ENCODE data around the gene PAEP. TPM values are rescaled to one million over a fixed set of nuclear protein-coding genes. Genes with fewer than 3 reads are reported as not detected.
"Not testable (repeated sequence)": the region's sequence is repeated elsewhere in the genome, so short reads cannot be mapped to it uniquely, and the experiment has no call there.

Gene PAEP
- total RNA-seq (ENCODE audit: low replicate concordance) = not detected in 2 replicates

DNA sequence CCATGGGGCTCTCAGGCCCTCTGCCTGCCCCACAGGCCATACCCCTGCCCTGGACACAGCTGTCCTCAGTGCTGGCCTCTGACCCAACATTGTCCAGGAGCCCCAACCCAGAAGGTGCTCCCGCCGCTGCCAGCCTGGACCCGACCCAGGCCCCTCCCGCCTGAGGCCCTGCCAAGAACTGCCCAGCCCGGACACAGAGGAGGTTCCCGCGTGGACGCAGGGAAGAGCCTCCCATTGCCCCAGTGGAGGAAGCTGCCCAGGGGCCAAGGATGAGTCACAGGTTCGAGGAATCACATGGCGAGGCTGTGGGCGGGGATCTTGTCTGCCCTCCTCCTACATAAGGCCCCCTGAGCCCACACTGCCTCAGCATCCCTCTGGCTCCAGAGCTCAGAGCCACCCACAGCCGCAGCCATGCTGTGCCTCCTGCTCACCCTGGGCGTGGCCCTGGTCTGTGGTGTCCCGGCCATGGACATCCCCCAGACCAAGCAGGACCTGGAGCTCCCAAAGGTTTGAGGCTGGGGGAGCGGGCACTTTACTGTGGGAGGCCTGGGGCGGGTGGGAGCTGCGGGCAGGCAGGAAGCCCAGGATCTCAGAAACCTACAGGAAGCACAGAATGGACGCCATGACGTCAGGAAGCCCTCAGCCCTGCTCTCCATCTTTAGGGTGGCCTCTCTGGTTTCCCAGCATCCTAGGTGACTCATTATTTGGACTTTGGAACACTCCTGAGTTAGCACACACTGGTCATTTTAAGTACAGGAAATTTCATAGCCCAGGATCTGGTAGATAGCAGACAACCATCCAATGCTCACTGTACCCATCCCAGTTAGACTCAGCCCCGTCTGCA lies at the start of gene PAEP:
TSS of gene PAEP (plus strand) at position 366 of the 844 bp plus-strand sequence.
- TF ChIP-seq, protein P1, sequence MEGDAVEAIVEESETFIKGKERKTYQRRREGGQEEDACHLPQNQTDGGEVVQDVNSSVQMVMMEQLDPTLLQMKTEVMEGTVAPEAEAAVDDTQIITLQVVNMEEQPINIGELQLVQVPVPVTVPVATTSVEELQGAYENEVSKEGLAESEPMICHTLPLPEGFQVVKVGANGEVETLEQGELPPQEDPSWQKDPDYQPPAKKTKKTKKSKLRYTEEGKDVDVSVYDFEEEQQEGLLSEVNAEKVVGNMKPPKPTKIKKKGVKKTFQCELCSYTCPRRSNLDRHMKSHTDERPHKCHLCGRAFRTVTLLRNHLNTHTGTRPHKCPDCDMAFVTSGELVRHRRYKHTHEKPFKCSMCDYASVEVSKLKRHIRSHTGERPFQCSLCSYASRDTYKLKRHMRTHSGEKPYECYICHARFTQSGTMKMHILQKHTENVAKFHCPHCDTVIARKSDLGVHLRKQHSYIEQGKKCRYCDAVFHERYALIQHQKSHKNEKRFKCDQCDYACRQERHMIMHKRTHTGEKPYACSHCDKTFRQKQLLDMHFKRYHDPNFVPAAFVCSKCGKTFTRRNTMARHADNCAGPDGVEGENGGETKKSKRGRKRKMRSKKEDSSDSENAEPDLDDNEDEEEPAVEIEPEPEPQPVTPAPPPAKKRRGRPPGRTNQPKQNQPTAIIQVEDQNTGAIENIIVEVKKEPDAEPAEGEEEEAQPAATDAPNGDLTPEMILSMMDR (IDR thresholded peaks at IDR 0.05; ENCODE audit: insufficient read depth, low read length) = no peak
- no peak for DNase-seq (ENCODE audit: low read depth)
- H3K4me3 ChIP-seq (ENCODE audit: low read depth, low read length) = no peak within 1 kb of the TSS

DNA sequence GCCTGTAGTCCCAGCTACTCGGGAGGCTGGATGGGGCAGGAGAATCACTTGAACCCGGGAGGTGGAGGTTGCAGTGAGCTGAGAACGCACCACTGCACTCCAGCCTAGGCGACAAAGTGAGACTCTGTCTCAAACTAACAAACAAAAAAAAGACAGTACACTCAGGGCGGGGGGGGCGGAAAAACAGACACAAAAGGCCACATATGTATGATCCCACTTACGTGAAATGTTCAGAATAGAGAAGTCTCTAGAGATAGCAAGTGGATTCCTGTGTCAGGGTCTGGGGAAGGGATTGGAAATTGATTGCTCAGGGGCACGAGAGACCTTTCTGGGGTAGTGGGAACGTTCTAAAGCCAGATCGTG lies 49.3 kb upstream of the PAEP start:
- DNase-seq (ENCODE audit: low read depth) = no peak
- H3K4me3 ChIP-seq (ENCODE audit: low read depth, low read length) = no peak overlapping the region
- TF ChIP-seq, protein P1 (IDR thresholded peaks at IDR 0.05; ENCODE audit: insufficient read depth, low read length) = no peak

DNA sequence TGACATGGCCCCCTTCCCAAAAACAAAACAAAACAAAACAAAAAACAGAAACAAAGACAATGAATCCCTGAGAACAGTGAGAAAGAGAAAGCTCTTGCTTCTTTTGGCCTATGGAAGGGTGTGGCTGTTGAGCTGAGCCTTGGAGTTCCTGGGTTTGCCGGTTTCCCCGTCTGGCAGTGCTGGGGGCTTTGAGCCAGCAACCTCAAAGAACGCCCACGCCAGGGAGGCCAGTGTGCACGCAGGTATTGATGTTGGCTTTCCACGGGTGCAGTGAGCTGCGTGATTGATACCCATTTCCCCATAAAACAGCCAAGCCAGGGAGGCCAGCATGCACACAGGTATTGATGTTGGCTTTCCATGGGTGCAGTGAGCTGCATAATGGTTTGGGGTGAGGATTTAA lies 48.7 kb upstream of the PAEP start:
- no peak overlapping the region for H3K4me3 ChIP-seq (ENCODE audit: low read depth, low read length)
- no peak for DNase-seq (ENCODE audit: low read depth)
- TF ChIP-seq, protein P1 (IDR thresholded peaks at IDR 0.05; ENCODE audit: insufficient read depth, low read length) = no peak

DNA sequence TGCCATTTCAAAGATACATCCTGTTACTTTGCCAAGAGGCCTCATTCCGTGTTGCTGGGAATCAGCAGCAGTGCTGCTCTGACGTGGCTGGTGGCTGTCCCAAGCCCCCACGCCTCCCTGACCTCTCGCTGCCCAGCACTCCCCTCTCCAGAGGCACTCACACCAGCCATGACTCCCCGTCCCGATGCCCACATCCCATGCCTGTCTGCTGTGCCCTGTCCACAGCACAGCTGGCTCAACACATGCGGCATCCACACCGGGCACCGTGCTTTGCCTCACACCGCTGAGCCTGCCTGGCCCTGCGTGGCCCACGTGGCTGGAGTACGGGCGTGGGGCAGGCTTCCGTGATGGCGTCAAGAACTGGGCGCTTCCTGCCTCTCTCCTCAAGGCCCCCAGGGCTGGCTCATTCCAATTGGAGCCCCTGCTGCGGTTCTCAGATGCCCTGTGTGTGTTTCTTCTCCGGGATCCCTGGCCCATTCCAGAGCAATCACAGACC lies 48.2 kb upstream of the PAEP start:
- no peak overlapping the region for H3K4me3 ChIP-seq (ENCODE audit: low read depth, low read length)
- DNase-seq (ENCODE audit: low read depth) = no peak
- TF ChIP-seq, protein P1 (IDR thresholded peaks at IDR 0.05; ENCODE audit: insufficient read depth, low read length) = no peak

DNA sequence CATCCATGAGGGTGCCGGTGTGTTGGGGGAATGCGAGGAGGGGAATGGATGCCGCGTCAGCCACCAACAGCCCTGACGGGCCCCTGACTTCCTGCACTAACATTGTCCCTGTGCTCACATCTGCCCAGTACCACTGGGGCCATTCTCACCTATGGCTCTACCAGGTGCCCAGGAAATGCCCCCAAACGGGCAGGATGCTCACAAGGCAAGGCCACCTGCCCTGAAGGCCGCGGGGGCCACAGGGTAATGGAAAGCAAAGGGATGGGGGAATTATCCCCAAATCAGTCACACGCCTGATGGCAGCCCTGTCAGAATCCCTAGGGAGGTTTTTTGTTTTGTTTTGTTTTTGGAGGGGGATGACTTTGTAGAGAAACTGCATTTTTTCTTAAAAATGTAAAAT lies 47.6 kb upstream of the PAEP start:
- not testable (repeated sequence) for DNase-seq (ENCODE audit: low read depth); H3K4me3 ChIP-seq (ENCODE audit: low read depth, low read length)

DNA sequence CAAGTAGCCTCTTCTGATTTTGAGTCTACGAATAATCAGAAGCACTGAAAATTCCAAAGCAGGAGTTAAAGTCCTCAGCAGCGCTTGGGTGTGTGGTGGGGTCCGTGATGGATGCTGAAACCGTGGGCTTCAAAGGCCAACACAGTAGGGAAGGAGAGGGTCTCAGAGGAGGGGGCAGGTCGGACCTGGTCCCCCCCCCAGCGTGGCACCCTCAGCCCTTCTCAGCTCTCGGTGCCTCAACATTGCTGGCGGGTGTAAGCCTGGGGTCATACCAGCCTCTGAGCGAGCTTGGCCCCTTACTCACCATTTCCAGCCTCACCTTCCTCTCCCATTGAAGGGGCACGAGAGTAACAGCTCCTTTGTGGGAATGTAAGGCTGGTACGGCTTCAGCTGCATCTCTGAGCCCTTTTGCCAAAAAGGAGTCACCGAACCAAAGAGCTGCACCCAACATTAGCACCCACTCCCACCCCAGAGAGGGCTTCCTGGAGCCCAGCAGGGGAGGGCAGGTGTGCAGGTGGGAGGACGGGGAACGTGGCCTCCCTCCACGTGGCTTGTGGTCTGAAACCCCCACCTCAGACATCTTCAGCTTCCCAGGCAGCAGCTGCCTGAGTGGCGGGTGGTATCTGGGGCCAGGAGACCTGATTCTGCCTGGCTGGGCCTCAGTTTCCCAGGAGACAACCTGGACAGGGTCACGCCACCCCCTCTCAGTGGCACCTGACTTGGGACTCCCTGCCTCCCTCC lies 47.0 kb upstream of the PAEP start:
- TF ChIP-seq, protein P1 (IDR thresholded peaks at IDR 0.05; ENCODE audit: insufficient read depth, low read length) = no peak
- DNase-seq (ENCODE audit: low read depth) = no peak

More for the DNA sequence above, 47.0 kb upstream of the PAEP start:
- no peak overlapping the region for H3K4me3 ChIP-seq (ENCODE audit: low read depth, low read length)
